H1 (cell line): ENCODE results near the gene MAPT. TPM values are rescaled to one million over a fixed set of nuclear protein-coding genes. Genes with fewer than 3 reads are reported as not detected.

Experiments used
- CTCF ChIA-PET: fragments of 300-600 bp; sonication (Branson Sonifier 250); formaldehyde crosslinking; loops from one replicate; lab custom pipeline; 2021; ENCODE audit not compliant: partially characterized antibody; lab: Charles Lee
- POLR2A ChIA-PET: fragments of 300-600 bp; sonication (Branson Sonifier 250); formaldehyde crosslinking; loops from one replicate; lab custom pipeline; 2021; ENCODE audit warnings: inconsistent platforms; ENCODE audit not compliant: partially characterized antibody; lab: Charles Lee
- DNase-seq, 2 experiments: peaks; one replicate each; pipeline versions ENCODE4 v3.0.0 to v3.0.0-alpha.2; 2010 to 2022; ENCODE audit warnings: low spot score in 2 of 2, low read depth in 1 of 2, mixed read lengths in 1 of 2
- FAIRE-seq: peaks from 2 replicates; lab custom pipeline; 2011; peaks lifted over from hg19 to GRCh38; lab: Jason Lieb, UNC
- H2AFZ ChIP-seq: 2 replicates; pipeline ENCODE4 v1.8.1; 2012; ENCODE audit warnings: low read length, inconsistent platforms
- H2AK5ac ChIP-seq: 2 replicates; pipeline ENCODE4 v1.6.1; 2013; ENCODE audit warnings: low read depth, low read length
- H2BK120ac ChIP-seq: replicated peaks from 2 replicates; pipeline ENCODE3; 2013; ENCODE audit warnings: low read depth, low read length, inconsistent platforms
- H2BK12ac ChIP-seq: 2 replicates; pipeline ENCODE4 v1.6.1; 2013; ENCODE audit warnings: low read depth, low read length
- H2BK15ac ChIP-seq: 2 replicates; pipeline ENCODE4 v1.6.1; 2013; ENCODE audit warnings: low read length
- H2BK20ac ChIP-seq: 2 replicates; pipeline ENCODE4 v1.6.1; 2013; ENCODE audit warnings: low read length
- H2BK5ac ChIP-seq: 2 replicates; pipeline ENCODE4 v1.6.1; 2013; ENCODE audit warnings: low read depth, low read length
- H3K14ac ChIP-seq: 2 replicates; pipeline ENCODE4 v1.6.1; 2013; ENCODE audit warnings: inconsistent platforms; ENCODE audit not compliant: insufficient read length
- H3K18ac ChIP-seq: 2 replicates; pipeline ENCODE4 v1.6.1; 2013; ENCODE audit warnings: low read length; ENCODE audit errors: extremely low read depth
- H3K23ac ChIP-seq: 2 replicates; pipeline ENCODE4 v1.6.1; 2013; ENCODE audit warnings: inconsistent platforms; ENCODE audit not compliant: insufficient read length
- H3K23me2 ChIP-seq: 2 replicates; pipeline ENCODE4 v1.6.1; 2013; ENCODE audit warnings: low read depth, low read length
- H3K27ac ChIP-seq: 2 replicates; pipeline ENCODE4 v1.6.1; 2011; ENCODE audit warnings: low read depth, low read length, inconsistent platforms
- H3K27me3 ChIP-seq, 4 experiments: replicated peaks in 1 of 4; 1 replicate in 1 of 4; 2 replicates in 3 of 4; pipeline versions ENCODE4 v1.6.1 to v1.8.1; 2011 to 2013; ENCODE audit warnings: low read length in 3 of 4, mild to moderate bottlenecking in 3 of 4, inconsistent platforms in 2 of 4, mixed read lengths in 2 of 4, moderate library complexity in 1 of 4; ENCODE audit not compliant: control insufficient read depth in 3 of 4, insufficient read depth in 3 of 4; ENCODE audit errors: extremely low read depth in 1 of 4
- H3K36me3 ChIP-seq, 4 experiments: 2 replicates each; pipeline versions ENCODE4 v1.6.1 to v1.8.1; 2011 to 2013; ENCODE audit warnings: mild to moderate bottlenecking in 4 of 4, low read length in 3 of 4, moderate library complexity in 2 of 4, control low read depth in 1 of 4, inconsistent platforms in 1 of 4; ENCODE audit not compliant: insufficient read depth in 4 of 4, control insufficient read depth in 2 of 4
- H3K4ac ChIP-seq: replicated peaks from 2 replicates; pipeline ENCODE3; 2013; ENCODE audit warnings: low read length, low read depth, mixed read lengths, inconsistent platforms; ENCODE audit not compliant: insufficient read length
- H3K4me1 ChIP-seq, 4 experiments: replicated peaks in 1 of 4; 1 replicate in 1 of 4; 2 replicates in 3 of 4; pipeline versions ENCODE4 v1.6.1 to v1.8.1; 2011 to 2013; ENCODE audit warnings: low read length in 3 of 4, inconsistent platforms in 2 of 4, mixed read lengths in 1 of 4; ENCODE audit not compliant: insufficient read depth in 4 of 4, control insufficient read depth in 3 of 4
- H3K4me2 ChIP-seq, 2 experiments: 2 replicates each; pipeline versions ENCODE4 v1.6.1 to v1.8.1; 2011 to 2013; ENCODE audit warnings: low read depth in 2 of 2, low read length in 2 of 2, control low read depth in 1 of 2, inconsistent platforms in 1 of 2, mild to moderate bottlenecking in 1 of 2; ENCODE audit not compliant: insufficient read depth in 1 of 2
- H3K4me3 ChIP-seq, 4 experiments: fragments of 200-600, 300-600 bp in 1 of 4; sonication (generic), shearing (Covaris generic), sonication (Bioruptor Twin) in 1 of 4; 2 replicates each; pipeline versions ENCODE4 v1.5.1 to v1.8.1; 2011 to 2016; ENCODE audit warnings: low read length in 4 of 4, low read depth in 3 of 4, control low read depth in 2 of 4, inconsistent platforms in 2 of 4, mild to moderate bottlenecking in 2 of 4, mixed read lengths in 1 of 4, moderate library complexity in 1 of 4; ENCODE audit not compliant: insufficient read depth in 2 of 4; ENCODE audit errors: extremely low read depth in 1 of 4
- H3K56ac ChIP-seq: replicated peaks from 2 replicates; pipeline ENCODE3; 2013; ENCODE audit warnings: low read depth, mild to moderate bottlenecking, mixed read lengths, low read length, inconsistent platforms; ENCODE audit not compliant: insufficient read length
- H3K79me1 ChIP-seq: 2 replicates; pipeline ENCODE4 v1.6.1; 2013; ENCODE audit warnings: low read depth, low read length, control low read depth
- H3K79me2 ChIP-seq, 2 experiments: 2 replicates each; pipeline versions ENCODE4 v1.6.1 to v1.8.1; 2012 to 2013; ENCODE audit warnings: low read length in 2 of 2, mild to moderate bottlenecking in 2 of 2, inconsistent platforms in 1 of 2; ENCODE audit not compliant: insufficient read depth in 2 of 2, control insufficient read depth in 1 of 2
- H3K9ac ChIP-seq, 4 experiments: replicated peaks in 1 of 4; 1 replicate in 1 of 4; 2 replicates in 3 of 4; pipeline versions ENCODE4 v1.6.1 to v1.8.1; 2011 to 2013; ENCODE audit warnings: low read depth in 3 of 4, low read length in 3 of 4, control low read depth in 2 of 4, mild to moderate bottlenecking in 2 of 4, moderate library complexity in 2 of 4, inconsistent platforms in 1 of 4; ENCODE audit errors: extremely low read depth in 1 of 4
- H3K9me3 ChIP-seq, 2 experiments: 2 replicates each; pipeline versions ENCODE4 v1.6.1 to v1.8.1; 2012 to 2013; ENCODE audit warnings: mild to moderate bottlenecking in 2 of 2, moderate library complexity in 2 of 2, control low read depth in 1 of 2, inconsistent platforms in 1 of 2, low read depth in 1 of 2, low read length in 1 of 2, mixed read lengths in 1 of 2; ENCODE audit not compliant: insufficient read depth in 2 of 2
- H4K20me1 ChIP-seq, 2 experiments: replicated peaks in 1 of 2; 2 replicates each; pipeline versions ENCODE3 to v1.8.1; 2011 to 2013; ENCODE audit warnings: inconsistent platforms in 2 of 2, low read length in 2 of 2, mild to moderate bottlenecking in 1 of 2; ENCODE audit not compliant: insufficient read depth in 2 of 2, control insufficient read depth in 1 of 2
- H4K5ac ChIP-seq: 2 replicates; pipeline ENCODE4 v1.6.1; 2013; ENCODE audit warnings: low read length, low read depth, mixed read lengths, inconsistent platforms; ENCODE audit not compliant: insufficient read length
- H4K8ac ChIP-seq: 2 replicates; pipeline ENCODE4 v1.8.0; 2013; ENCODE audit warnings: mild to moderate bottlenecking, moderate library complexity, low read length, inconsistent platforms; ENCODE audit not compliant: insufficient read depth; ENCODE audit errors: extremely low read depth
- H4K91ac ChIP-seq: replicated peaks from 2 replicates; pipeline ENCODE3; 2013; ENCODE audit warnings: low read length, mixed read lengths, inconsistent platforms; ENCODE audit not compliant: insufficient read length
- CBX8 ChIP-seq: fragments of 300-800, 300-1000 bp; sonication (generic); IDR thresholded peaks from 2 replicates; pipeline ENCODE4 v1.7.1; 2016; ENCODE audit warnings: low read depth, low read length, borderline replicate concordance
- RXRA ChIP-seq: IDR thresholded peaks from 2 replicates; pipeline ENCODE4 v1.6.1; 2011; ENCODE audit warnings: low read depth, mild to moderate bottlenecking, low read length, moderate library complexity; ENCODE audit not compliant: insufficient read depth
- SP1 ChIP-seq: IDR thresholded peaks from 2 replicates; pipeline ENCODE4 v1.6.1; 2011; ENCODE audit warnings: low read depth, low read length
- WGBS, 2 experiments: shearing (Covaris generic) in 1 of 2; methylation state at CpG; one replicate each; pipeline versions ENCODE4 v1.1.6 to v1.1.7; 2013 to 2015; ENCODE audit warnings: low lambda C conversion rate in 2 of 2, mixed read lengths in 2 of 2, inconsistent platforms in 1 of 2, low coverage in 1 of 2, missing lambda C conversion rate in 1 of 2; ENCODE audit not compliant: insufficient replicate concordance in 2 of 2, insufficient coverage in 1 of 2, insufficient read length in 1 of 2; ENCODE audit errors: extremely low coverage in 1 of 2, missing lambda C conversion rate in 1 of 2; 5-methylcytosine and 5-hydroxymethylcytosine counted together
- polyA plus RNA-seq, 7 experiments: library from polyadenylated mRNA; depleted of rRNA in 3 of 7; stranded (reverse) in 5 of 7; unstranded in 2 of 7; fragments of >200 nt in 5 of 7; fragments of 200-250 nt in 2 of 7; gene quantifications; 1 replicate in 5 of 7; 2 replicates in 1 of 7; 4 replicates in 1 of 7; pipeline versions ENCODE4 v1.2.1 to v1.2.3, GENCODE V29; 2011 to 2013; ENCODE audit warnings: missing spikeins in 2 of 7, mixed read lengths in 2 of 7
- total RNA-seq: library from RNA; stranded (reverse); fragmentation: NEBNext Ultra II Directional; extraction: Animal tissue kit (Norgen Biotek cat#: 25700); gene quantifications from 2 replicates; pipeline ENCODE4 v1.2.1, GENCODE V29; 2021

MAPT gene
- total and polyA plus RNA-seq, 2 of the 8 experiments (the other 6 are each of a cell fraction or from before 2014, with no cell fraction given), result 0.54 to 1.7 TPM

DNA sequence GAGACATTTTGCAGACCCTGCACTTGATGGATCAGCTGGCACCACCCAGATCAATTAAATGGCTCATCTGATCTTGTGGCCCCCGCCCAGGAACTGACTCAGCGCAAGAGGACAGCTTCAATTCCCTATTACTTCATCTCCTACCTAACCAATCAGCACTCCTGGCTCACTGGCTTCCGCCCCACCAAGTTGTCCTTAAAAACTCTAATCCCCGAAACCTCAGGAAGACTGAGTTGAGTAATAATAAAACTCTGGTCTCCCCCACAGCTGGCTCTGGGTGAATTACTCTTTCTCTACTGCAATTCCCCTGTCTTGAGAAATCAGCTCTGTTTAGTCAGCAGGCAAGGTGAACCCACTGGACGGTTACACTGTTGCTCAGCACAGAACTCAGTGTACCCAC is 26.1 kb upstream of the MAPT start:
- H3K4me1 ChIP-seq, result peaks cover 0 to 5% (median 2%) of the 10 kb centered on the region in 4 experiments; a peak in 2 of 7 replicates
- no peak overlapping the region for H2BK15ac ChIP-seq
- 0 out of 2 replicates have a peak, but pooled peaks cover 1% of the 10 kb centered on the region for H3K23me2 ChIP-seq
- no peaks in the 10 kb centered on the region for H3K79me1 ChIP-seq
- no peak overlapping the region for H3K56ac ChIP-seq
- ChIA-PET POLR2A (interaction anchor here (1.2 kb wide), 1 partner anchor 26 kb away, joined by 4 read pairs; the partner anchor contains the start of gene MAPT), CTCF (interaction anchor here (0.9 to 1.6 kb wide), 3 partner anchors 18 to 57 kb away, joined by 3 to 5 read pairs (median 3); no protein-coding TSS in a partner anchor)
- H2BK20ac ChIP-seq, result no peak overlapping the region
- TF ChIP-seq SP1 (no peak), CBX8 (no peak), RXRA (no peak)
- H4K8ac ChIP-seq, result no peak overlapping the region
- H2BK5ac ChIP-seq, result no peak overlapping the region
- DNase-seq, result no peak
- no peak overlapping the region for H2AFZ ChIP-seq
- no peak overlapping the region for H3K4me2 ChIP-seq
- no peak overlapping the region for H3K18ac ChIP-seq
- no peak overlapping the region for H3K4me3 ChIP-seq
- no peaks in the 10 kb centered on the region for H3K9me3 ChIP-seq
- no peak overlapping the region for H4K91ac ChIP-seq
- H3K36me3 ChIP-seq, result no peaks in the 10 kb centered on the region
- H3K4ac ChIP-seq, result no peak overlapping the region
- no peak overlapping the region for H3K14ac ChIP-seq
- H4K20me1 ChIP-seq, result no peaks in the 10 kb centered on the region
- H3K27ac ChIP-seq, result no peak overlapping the region
- no peak overlapping the region for H2AK5ac ChIP-seq
- no peak overlapping the region for H4K5ac ChIP-seq
- no peaks in the 10 kb centered on the region for H3K79me2 ChIP-seq
- no peak overlapping the region for H3K9ac ChIP-seq
- H3K23ac ChIP-seq, result no peak overlapping the region
- no peak overlapping the region for H2BK12ac ChIP-seq
- FAIRE-seq, result no peak
- 51% methylated on average over 5 of the region's 5 CpGs; no CpG with 5 or more reads in 1 of the 2 experiments for WGBS, 2 experiments
- H2BK120ac ChIP-seq, result no peak overlapping the region
- H3K27me3 ChIP-seq, result no peaks in the 10 kb centered on the region; a peak in 2 of 7 replicates
